K562 (cell line): ENCODE data around the gene COX6B1. TPM values are rescaled to one million over a fixed set of nuclear protein-coding genes. Genes with fewer than 3 reads are reported as not detected.
A peak's percentile ranks its signal among the peaks of the same experiment; 100 is the strongest.

Source experiments
- DPF2 ChIP-seq: fragments of 450-650 bp; IDR thresholded peaks from 2 replicates; pipeline ENCODE4 v1.6.1; 2016
- ESRRA ChIP-seq: fragments of 450-650 bp; IDR thresholded peaks from 2 replicates; pipeline ENCODE4 v1.6.1; 2014; ENCODE audit warnings: low read depth, mild to moderate bottlenecking, moderate library complexity, borderline replicate concordance
- HNRNPLL ChIP-seq: fragments of 200-400 bp; formaldehyde crosslinking; IDR thresholded peaks from 2 replicates; pipeline ENCODE4 v1.6.1; 2017; ENCODE audit warnings: low read length, low read depth, mild to moderate bottlenecking; ENCODE audit not compliant: poor library complexity, severe bottlenecking
- RBM22 ChIP-seq: fragments of 200-400 bp; formaldehyde crosslinking; IDR thresholded peaks from 2 replicates; pipeline ENCODE4 v1.6.1; 2018; ENCODE audit warnings: low read length, low read depth; ENCODE audit not compliant: poor library complexity, severe bottlenecking
- RFX5 ChIP-seq: IDR thresholded peaks from 2 replicates; pipeline ENCODE4 v1.6.1; 2011; ENCODE audit warnings: low read depth, mild to moderate bottlenecking, improper control_type of control experiment, low read length
- SIN3A ChIP-seq, 2 experiments: fragments of 150-350 bp in 1 of 2; IDR thresholded peaks; 2 replicates each; pipeline ENCODE4 v1.6.1; 2011 to 2016; ENCODE audit warnings: borderline replicate concordance in 2 of 2, low read depth in 2 of 2, low read length in 2 of 2, mild to moderate bottlenecking in 2 of 2, moderate library complexity in 2 of 2; ENCODE audit not compliant: control insufficient read depth in 1 of 2
- TCF3 ChIP-seq: sonication (generic); formaldehyde crosslinking; IDR thresholded peaks from 2 replicates; pipeline ENCODE4 v1.4.0; 2020; ENCODE audit warnings: mild to moderate bottlenecking, missing genetic modification reagents
- ZFP36 ChIP-seq: fragments of 150-350 bp; IDR thresholded peaks from 2 replicates; pipeline ENCODE4 v1.6.1; 2018; ENCODE audit warnings: low read length, low read depth; ENCODE audit not compliant: partially characterized antibody
- ZNF124 ChIP-seq: sonication (generic); formaldehyde crosslinking; IDR thresholded peaks from 2 replicates; pipeline ENCODE4 v1.8.1; 2022; ENCODE audit warnings: missing genetic modification reagents
- polyA plus RNA-seq, 8 experiments: library from polyadenylated mRNA; depleted of rRNA in 4 of 8; stranded (reverse) in 5 of 8; unstranded in 3 of 8; fragments of >200 nt; fragmentation: Nextera tagmentation in 2 of 8; fragmentation: Illumina TruSeq in 1 of 8; extraction: Ambion mirVana in 2 of 8; extraction: Trizol in 1 of 8; gene quantifications; 2 replicates each; pipeline versions ENCODE4 v1.2.1 to v1.2.3, GENCODE V29; 2011 to 2014; ENCODE audit warnings: inconsistent platforms in 1 of 8, missing spikeins in 1 of 8
- total RNA-seq, 7 experiments: library from RNA; depleted of rRNA in 6 of 7; stranded (reverse); fragments of >200 nt in 6 of 7; fragmentation: Illumina TruSeq in 2 of 7; extraction: Trizol in 2 of 7; gene quantifications; 2 replicates each; pipeline versions ENCODE4 v1.2.1 to v1.2.3, GENCODE V29; 2011 to 2021; ENCODE audit warnings: low replicate concordance in 1 of 7
- TF ChIP-seq, protein P1 (sequence below): sonication (generic); formaldehyde crosslinking; IDR thresholded peaks from 2 replicates; pipeline ENCODE4 v1.8.1; 2023; ENCODE audit warnings: missing genetic modification reagents, mild to moderate bottlenecking, borderline replicate concordance
- TF ChIP-seq, protein P2 (sequence below), 2 experiments: IDR thresholded peaks; 2 replicates each; pipeline ENCODE4 v1.6.1; 2011; ENCODE audit warnings: borderline replicate concordance in 1 of 2, control low read depth in 1 of 2, low read depth in 1 of 2, low read length in 1 of 2, mild to moderate bottlenecking in 1 of 2, mixed read lengths in 1 of 2, moderate library complexity in 1 of 2; ENCODE audit not compliant: insufficient read depth in 1 of 2, insufficient read length in 1 of 2, poor library complexity in 1 of 2, severe bottlenecking in 1 of 2; ENCODE audit errors: extremely low read depth in 1 of 2
- TF ChIP-seq, protein P3 (sequence below): fragments of 200-400 bp; formaldehyde crosslinking; IDR thresholded peaks from 2 replicates; pipeline ENCODE4 v1.6.1; 2017; ENCODE audit warnings: mild to moderate bottlenecking, low read depth, low read length, moderate library complexity
- TF ChIP-seq, protein P4 (sequence below): fragments of 450-650 bp; IDR thresholded peaks from 2 replicates; pipeline ENCODE4 v1.6.1; 2016
- TF ChIP-seq, protein P5 (sequence below): sonication (generic); formaldehyde crosslinking; IDR thresholded peaks from 2 replicates; pipeline ENCODE4 v1.8.0; 2022; ENCODE audit warnings: mild to moderate bottlenecking, low read depth, missing genetic modification reagents

COX6B1 gene
- total and polyA plus RNA-seq, 9 of the 15 experiments (the other 6 are each of a cell fraction or from before 2014, with no cell fraction given) = 777 to 2,393 (median 1,219) TPM

DNA sequence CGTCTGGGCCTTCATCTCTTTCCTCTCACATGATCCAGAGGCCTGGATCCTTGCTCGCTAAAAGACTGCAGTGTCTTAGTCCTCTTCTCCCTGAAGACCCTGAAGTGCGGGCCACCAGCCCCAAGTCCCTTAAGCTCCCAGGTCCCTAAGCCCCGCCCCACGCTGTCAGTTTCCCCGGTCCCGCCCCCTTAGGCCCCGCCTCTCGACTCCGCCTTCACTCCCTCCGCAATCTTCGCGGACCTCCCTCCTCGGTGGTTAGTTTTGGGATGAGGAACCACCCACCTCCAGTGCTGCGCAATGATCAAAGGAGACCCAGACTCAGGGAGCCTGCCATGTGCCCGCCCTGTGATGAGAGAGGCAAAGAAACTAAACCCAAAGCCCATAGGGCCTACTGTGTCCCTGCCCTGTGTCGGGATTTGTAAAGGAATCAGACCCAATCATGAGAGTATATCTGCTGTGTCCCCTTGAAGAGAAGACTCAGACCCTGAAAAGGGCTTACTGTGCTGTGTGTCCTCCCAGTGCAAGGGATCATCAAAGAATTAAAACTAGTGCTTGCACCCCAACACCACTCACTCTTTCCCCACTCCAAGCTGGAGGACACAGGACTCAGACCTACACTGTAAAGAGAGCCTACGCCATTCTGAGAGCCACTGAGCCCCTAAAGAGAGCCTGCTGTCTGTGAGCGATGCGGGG, 3.0 kb upstream of the COX6B1 start (continued):
- TF ChIP-seq, protein P1, sequence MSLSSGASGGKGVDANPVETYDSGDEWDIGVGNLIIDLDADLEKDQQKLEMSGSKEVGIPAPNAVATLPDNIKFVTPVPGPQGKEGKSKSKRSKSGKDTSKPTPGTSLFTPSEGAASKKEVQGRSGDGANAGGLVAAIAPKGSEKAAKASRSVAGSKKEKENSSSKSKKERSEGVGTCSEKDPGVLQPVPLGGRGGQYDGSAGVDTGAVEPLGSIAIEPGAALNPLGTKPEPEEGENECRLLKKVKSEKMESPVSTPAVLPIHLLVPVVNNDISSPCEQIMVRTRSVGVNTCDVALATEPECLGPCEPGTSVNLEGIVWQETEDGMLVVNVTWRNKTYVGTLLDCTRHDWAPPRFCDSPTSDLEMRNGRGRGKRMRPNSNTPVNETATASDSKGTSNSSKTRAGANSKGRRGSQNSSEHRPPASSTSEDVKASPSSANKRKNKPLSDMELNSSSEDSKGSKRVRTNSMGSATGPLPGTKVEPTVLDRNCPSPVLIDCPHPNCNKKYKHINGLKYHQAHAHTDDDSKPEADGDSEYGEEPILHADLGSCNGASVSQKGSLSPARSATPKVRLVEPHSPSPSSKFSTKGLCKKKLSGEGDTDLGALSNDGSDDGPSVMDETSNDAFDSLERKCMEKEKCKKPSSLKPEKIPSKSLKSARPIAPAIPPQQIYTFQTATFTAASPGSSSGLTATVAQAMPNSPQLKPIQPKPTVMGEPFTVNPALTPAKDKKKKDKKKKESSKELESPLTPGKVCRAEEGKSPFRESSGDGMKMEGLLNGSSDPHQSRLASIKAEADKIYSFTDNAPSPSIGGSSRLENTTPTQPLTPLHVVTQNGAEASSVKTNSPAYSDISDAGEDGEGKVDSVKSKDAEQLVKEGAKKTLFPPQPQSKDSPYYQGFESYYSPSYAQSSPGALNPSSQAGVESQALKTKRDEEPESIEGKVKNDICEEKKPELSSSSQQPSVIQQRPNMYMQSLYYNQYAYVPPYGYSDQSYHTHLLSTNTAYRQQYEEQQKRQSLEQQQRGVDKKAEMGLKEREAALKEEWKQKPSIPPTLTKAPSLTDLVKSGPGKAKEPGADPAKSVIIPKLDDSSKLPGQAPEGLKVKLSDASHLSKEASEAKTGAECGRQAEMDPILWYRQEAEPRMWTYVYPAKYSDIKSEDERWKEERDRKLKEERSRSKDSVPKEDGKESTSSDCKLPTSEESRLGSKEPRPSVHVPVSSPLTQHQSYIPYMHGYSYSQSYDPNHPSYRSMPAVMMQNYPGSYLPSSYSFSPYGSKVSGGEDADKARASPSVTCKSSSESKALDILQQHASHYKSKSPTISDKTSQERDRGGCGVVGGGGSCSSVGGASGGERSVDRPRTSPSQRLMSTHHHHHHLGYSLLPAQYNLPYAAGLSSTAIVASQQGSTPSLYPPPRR = no peak
- TF ChIP-seq, protein P2, sequence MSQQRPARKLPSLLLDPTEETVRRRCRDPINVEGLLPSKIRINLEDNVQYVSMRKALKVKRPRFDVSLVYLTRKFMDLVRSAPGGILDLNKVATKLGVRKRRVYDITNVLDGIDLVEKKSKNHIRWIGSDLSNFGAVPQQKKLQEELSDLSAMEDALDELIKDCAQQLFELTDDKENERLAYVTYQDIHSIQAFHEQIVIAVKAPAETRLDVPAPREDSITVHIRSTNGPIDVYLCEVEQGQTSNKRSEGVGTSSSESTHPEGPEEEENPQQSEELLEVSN (IDR thresholded peaks at IDR 0.05; ENCODE audit: borderline replicate concordance in 1 of 2, extremely low read depth in 1 of 2, insufficient read depth in 1 of 2, insufficient read length in 1 of 2, low read depth in 1 of 2, low read length in 1 of 2, poor library complexity in 1 of 2, severe bottlenecking in 1 of 2) = peak in 1 of 2 experiments; percentile 18
- TF ChIP-seq, protein P3, sequence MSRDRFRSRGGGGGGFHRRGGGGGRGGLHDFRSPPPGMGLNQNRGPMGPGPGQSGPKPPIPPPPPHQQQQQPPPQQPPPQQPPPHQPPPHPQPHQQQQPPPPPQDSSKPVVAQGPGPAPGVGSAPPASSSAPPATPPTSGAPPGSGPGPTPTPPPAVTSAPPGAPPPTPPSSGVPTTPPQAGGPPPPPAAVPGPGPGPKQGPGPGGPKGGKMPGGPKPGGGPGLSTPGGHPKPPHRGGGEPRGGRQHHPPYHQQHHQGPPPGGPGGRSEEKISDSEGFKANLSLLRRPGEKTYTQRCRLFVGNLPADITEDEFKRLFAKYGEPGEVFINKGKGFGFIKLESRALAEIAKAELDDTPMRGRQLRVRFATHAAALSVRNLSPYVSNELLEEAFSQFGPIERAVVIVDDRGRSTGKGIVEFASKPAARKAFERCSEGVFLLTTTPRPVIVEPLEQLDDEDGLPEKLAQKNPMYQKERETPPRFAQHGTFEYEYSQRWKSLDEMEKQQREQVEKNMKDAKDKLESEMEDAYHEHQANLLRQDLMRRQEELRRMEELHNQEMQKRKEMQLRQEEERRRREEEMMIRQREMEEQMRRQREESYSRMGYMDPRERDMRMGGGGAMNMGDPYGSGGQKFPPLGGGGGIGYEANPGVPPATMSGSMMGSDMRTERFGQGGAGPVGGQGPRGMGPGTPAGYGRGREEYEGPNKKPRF = no peak
- TF ChIP-seq TCF3 (CRISPR knock-in tag) (no peak), RFX5 (no peak), ESRRA (no peak), ZNF124 (CRISPR knock-in tag) (no peak), DPF2 (no peak), ZFP36 (no peak), SIN3A (IDR thresholded peaks at IDR 0.05; ENCODE audit: borderline replicate concordance in 2 of 2, control insufficient read depth in 1 of 2, low read depth in 2 of 2, low read length in 2 of 2) (peak; percentile 13 to 75; a peak in 1 of 4 replicates), HNRNPLL (peak; percentile 89), RBM22 (no peak)
- TF ChIP-seq, protein P4, sequence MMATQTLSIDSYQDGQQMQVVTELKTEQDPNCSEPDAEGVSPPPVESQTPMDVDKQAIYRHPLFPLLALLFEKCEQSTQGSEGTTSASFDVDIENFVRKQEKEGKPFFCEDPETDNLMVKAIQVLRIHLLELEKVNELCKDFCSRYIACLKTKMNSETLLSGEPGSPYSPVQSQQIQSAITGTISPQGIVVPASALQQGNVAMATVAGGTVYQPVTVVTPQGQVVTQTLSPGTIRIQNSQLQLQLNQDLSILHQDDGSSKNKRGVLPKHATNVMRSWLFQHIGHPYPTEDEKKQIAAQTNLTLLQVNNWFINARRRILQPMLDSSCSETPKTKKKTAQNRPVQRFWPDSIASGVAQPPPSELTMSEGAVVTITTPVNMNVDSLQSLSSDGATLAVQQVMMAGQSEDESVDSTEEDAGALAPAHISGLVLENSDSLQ = peak; percentile 85
- TF ChIP-seq, protein P5, sequence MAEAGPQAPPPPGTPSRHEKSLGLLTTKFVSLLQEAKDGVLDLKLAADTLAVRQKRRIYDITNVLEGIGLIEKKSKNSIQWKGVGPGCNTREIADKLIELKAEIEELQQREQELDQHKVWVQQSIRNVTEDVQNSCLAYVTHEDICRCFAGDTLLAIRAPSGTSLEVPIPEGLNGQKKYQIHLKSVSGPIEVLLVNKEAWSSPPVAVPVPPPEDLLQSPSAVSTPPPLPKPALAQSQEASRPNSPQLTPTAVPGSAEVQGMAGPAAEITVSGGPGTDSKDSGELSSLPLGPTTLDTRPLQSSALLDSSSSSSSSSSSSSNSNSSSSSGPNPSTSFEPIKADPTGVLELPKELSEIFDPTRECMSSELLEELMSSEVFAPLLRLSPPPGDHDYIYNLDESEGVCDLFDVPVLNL = no peak
